ENCODE results near the gene CCDC61.

DNA sequence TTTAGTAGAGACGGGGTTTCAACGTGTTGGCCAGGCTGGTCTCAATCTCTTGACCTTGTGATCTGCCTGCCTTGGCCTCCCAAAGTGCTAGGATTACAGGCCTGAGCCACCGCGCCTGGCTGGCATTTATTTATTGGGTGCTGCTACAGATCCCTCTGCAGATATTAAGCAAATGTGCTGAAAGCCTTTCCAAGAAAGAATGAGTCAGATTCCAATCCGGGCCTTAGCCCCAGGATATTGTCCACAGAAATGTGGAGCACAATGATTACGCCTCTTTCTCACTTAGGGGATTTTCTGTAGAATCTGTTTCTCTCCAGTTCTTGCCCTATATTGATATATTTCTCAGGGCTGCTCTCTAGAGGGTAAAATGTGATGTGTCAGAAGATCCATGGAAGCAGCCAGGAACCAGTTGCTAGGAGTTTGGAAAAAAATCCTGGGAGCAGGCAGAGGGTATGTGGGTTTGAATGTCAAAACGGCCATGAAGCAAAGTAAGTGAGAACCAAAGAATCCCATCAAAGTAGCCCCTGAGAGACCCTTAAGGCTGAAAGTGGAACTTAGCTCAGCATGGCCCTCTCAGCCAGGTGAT is 70.3 kb downstream of the CCDC61 start:
- no peak for TF ChIP-seq POLR2AphosphoS5 (IDR thresholded peaks at IDR 0.05; ENCODE audit: low read depth, low read length)
- TF ChIP-seq, protein P1, sequence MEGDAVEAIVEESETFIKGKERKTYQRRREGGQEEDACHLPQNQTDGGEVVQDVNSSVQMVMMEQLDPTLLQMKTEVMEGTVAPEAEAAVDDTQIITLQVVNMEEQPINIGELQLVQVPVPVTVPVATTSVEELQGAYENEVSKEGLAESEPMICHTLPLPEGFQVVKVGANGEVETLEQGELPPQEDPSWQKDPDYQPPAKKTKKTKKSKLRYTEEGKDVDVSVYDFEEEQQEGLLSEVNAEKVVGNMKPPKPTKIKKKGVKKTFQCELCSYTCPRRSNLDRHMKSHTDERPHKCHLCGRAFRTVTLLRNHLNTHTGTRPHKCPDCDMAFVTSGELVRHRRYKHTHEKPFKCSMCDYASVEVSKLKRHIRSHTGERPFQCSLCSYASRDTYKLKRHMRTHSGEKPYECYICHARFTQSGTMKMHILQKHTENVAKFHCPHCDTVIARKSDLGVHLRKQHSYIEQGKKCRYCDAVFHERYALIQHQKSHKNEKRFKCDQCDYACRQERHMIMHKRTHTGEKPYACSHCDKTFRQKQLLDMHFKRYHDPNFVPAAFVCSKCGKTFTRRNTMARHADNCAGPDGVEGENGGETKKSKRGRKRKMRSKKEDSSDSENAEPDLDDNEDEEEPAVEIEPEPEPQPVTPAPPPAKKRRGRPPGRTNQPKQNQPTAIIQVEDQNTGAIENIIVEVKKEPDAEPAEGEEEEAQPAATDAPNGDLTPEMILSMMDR (IDR thresholded peaks at IDR 0.05; ENCODE audit: control extremely low read depth in 1 of 3, insufficient read depth in 1 of 3, low read depth in 1 of 3, low read length in 3 of 3) = no peak
- TF ChIP-seq, protein P2, sequence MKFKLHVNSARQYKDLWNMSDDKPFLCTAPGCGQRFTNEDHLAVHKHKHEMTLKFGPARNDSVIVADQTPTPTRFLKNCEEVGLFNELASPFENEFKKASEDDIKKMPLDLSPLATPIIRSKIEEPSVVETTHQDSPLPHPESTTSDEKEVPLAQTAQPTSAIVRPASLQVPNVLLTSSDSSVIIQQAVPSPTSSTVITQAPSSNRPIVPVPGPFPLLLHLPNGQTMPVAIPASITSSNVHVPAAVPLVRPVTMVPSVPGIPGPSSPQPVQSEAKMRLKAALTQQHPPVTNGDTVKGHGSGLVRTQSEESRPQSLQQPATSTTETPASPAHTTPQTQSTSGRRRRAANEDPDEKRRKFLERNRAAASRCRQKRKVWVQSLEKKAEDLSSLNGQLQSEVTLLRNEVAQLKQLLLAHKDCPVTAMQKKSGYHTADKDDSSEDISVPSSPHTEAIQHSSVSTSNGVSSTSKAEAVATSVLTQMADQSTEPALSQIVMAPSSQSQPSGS (IDR thresholded peaks at IDR 0.05; ENCODE audit: low read length) = no peak
- no peak for TF ChIP-seq JUN (IDR thresholded peaks at IDR 0.05; ENCODE audit: low read depth, low read length)
- no peak for TF ChIP-seq EGR1 (IDR thresholded peaks at IDR 0.05; ENCODE audit: borderline replicate concordance, low read depth, low read length)
- no peak for TF ChIP-seq CBX8 (IDR thresholded peaks at IDR 0.05; ENCODE audit: borderline replicate concordance, low read depth, low read length)
- no peak for TF ChIP-seq GABPA (IDR thresholded peaks at IDR 0.05; ENCODE audit: borderline replicate concordance, insufficient read depth, low read length)

Data from H1 (cell line).